ENCODE data around the gene HOOK2.

- TF ChIP-seq EP300 (IDR thresholded peaks at IDR 0.05) (no peak), CTCF (IDR thresholded peaks at IDR 0.05) (no peak)
Measured at GRCh38 chr19:12782174-12782423, 6.7 kb upstream of the HOOK2 start.

All from suprapubic skin (tissue), 3 donors.